CD4-positive, alpha-beta T cell (primary cell): ENCODE measurements around the gene DNAJC13. TPM values are rescaled to one million over a fixed set of nuclear protein-coding genes. Genes with fewer than 3 reads are reported as not detected.

Experiments used
- ATAC-seq: fragments of 200-7000 bp; cut with Tn5 transposase; one replicate; pipeline ENCODE4 v1.10.0; 2022; ENCODE audit warnings: mild to moderate bottlenecking; ENCODE audit not compliant: poor library complexity
- CTCF ChIA-PET: fragments of 350-600 bp; sonication (Branson Sonifier 250); formaldehyde crosslinking; loops from one replicate; lab custom pipeline; 2021; ENCODE audit warnings: antibody characterized with exemption, inconsistent platforms; lab: Charles Lee
- POLR2A ChIA-PET: fragments of 350-600 bp; sonication (Branson Sonifier 250); formaldehyde crosslinking; loops from one replicate; lab custom pipeline; 2021; ENCODE audit warnings: antibody characterized with exemption, inconsistent platforms; lab: Charles Lee
- DNase-seq, 14 experiments: peaks; one replicate each; pipeline ENCODE4 v3.0.0-alpha.2; 2013 to 2020; ENCODE audit warnings: mixed read lengths in 2 of 14
- H3K27ac ChIP-seq, 2 donors: one replicate each; pipeline versions ENCODE4 v1.5.1 to v1.7.0; 2013; ENCODE audit warnings: low read length in 2 of 2, low read depth in 1 of 2, mild to moderate bottlenecking in 1 of 2
- H3K27me3 ChIP-seq, 2 experiments: 1 replicate in 1 of 2; 2 replicates in 1 of 2; pipeline versions ENCODE4 v1.6.1 to v1.7.0; 2013; ENCODE audit warnings: low read length in 2 of 2, control low read depth in 1 of 2, mild to moderate bottlenecking in 1 of 2, moderate library complexity in 1 of 2; ENCODE audit not compliant: insufficient read depth in 2 of 2, control insufficient read depth in 1 of 2
- H3K36me3 ChIP-seq: one replicate; pipeline ENCODE4 v1.6.1; 2013; ENCODE audit warnings: low read length, control low read depth; ENCODE audit not compliant: insufficient read depth
- H3K4me1 ChIP-seq: one replicate; pipeline ENCODE4 v1.6.1; 2013; ENCODE audit warnings: low read length, control low read depth; ENCODE audit not compliant: insufficient read depth
- H3K4me3 ChIP-seq: one replicate; pipeline ENCODE4 v1.5.1; 2013; ENCODE audit warnings: mild to moderate bottlenecking, low read length, moderate library complexity
- H3K9me3 ChIP-seq, 2 experiments: 1 replicate in 1 of 2; 2 replicates in 1 of 2; pipeline versions ENCODE4 v1.6.1 to v1.7.0; 2013; ENCODE audit warnings: low read length in 2 of 2, mild to moderate bottlenecking in 2 of 2, control low read depth in 1 of 2, moderate library complexity in 1 of 2; ENCODE audit not compliant: control insufficient read depth in 1 of 2, insufficient read depth in 1 of 2
- H3K27ac Mint-ChIP-seq: one replicate; pipeline ENCODE4 v1.8.0; 2020; ENCODE audit warnings: mixed read lengths
- H3K27me3 Mint-ChIP-seq: one replicate; pipeline ENCODE4 v1.8.0; 2021; ENCODE audit warnings: mixed read lengths
- H3K36me3 Mint-ChIP-seq: one replicate; pipeline ENCODE4 v1.8.0; 2021; ENCODE audit warnings: low read depth, mixed read lengths
- H3K4me1 Mint-ChIP-seq: one replicate; pipeline ENCODE4 v1.8.0; 2021; ENCODE audit warnings: low read depth, mixed read lengths
- H3K4me3 Mint-ChIP-seq: one replicate; pipeline ENCODE4 v1.8.0; 2020; ENCODE audit warnings: mild to moderate bottlenecking, mixed read lengths
- H3K9me3 Mint-ChIP-seq: one replicate; pipeline ENCODE4 v1.8.0; 2020; ENCODE audit warnings: mixed read lengths
- intact Hi-C, 2 experiments: fragments of 100-400 bp; cut with DNase I in 1 of 2; cut with micrococcal nuclease in 1 of 2; formaldehyde crosslinking; loops; one replicate each; pipeline versions ENCODE4 v1.15.1 to v1.9.0; 2023 to 2025; cut with DNase I, micrococcal nuclease
- total RNA-seq, 174 experiments: library from RNA in 2 of 174; stranded (reverse) in 2 of 174; gene quantifications; one replicate each; pipeline ENCODE4 v1.2.3 and lab custom pipeline; 2021 to 2026
- TF ChIP-seq, protein P1 (sequence below): fragments of 200-600 bp; IDR thresholded peaks from one replicate; pipeline ENCODE4 v1.8.0; 2022; ENCODE audit warnings: antibody characterized with exemption, mild to moderate bottlenecking

Gene DNAJC13
- total RNA-seq, 2 experiments from 2014 or later = 13.5 to 14.3 TPM

DNA sequence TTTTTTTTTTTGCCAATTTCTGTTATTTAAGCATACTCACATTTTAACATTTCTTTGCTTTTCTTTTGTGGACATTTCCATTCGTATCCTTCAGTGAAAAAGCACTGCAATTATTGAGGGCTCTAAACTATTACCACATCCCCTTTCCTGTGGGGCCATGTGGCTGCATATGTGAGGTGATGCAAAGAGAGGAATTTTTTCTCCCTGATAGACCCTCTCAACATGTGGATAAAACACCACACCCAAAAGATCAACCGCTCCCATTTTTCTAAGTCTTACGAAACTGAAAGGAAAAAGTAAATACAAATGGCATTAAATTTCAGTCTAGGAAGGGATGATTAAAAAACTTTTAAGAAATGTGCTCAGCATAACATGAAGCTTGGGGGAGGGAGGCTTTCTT lies 68.8 kb downstream of the DNAJC13 start:
- CTCF ChIA-PET = no interaction called here
- TF ChIP-seq, protein P1, sequence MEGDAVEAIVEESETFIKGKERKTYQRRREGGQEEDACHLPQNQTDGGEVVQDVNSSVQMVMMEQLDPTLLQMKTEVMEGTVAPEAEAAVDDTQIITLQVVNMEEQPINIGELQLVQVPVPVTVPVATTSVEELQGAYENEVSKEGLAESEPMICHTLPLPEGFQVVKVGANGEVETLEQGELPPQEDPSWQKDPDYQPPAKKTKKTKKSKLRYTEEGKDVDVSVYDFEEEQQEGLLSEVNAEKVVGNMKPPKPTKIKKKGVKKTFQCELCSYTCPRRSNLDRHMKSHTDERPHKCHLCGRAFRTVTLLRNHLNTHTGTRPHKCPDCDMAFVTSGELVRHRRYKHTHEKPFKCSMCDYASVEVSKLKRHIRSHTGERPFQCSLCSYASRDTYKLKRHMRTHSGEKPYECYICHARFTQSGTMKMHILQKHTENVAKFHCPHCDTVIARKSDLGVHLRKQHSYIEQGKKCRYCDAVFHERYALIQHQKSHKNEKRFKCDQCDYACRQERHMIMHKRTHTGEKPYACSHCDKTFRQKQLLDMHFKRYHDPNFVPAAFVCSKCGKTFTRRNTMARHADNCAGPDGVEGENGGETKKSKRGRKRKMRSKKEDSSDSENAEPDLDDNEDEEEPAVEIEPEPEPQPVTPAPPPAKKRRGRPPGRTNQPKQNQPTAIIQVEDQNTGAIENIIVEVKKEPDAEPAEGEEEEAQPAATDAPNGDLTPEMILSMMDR = no peak
- Histone ChIP-seq H3K27ac (no peak overlapping the region), H3K4me1 (no peaks in the 10 kb centered on the region), H3K9me3 (no peaks in the 10 kb centered on the region), H3K4me3 (no peak overlapping the region), H3K27me3 (no peaks in the 10 kb centered on the region), H3K36me3 (peaks cover 80% of the 10 kb centered on the region)
- Mint-ChIP-seq H3K4me3 (no peak overlapping the region), H3K27me3 (no peaks in the 10 kb centered on the region), H3K9me3 (no peaks in the 10 kb centered on the region), H3K27ac (no peak overlapping the region), H3K4me1 (no peaks in the 10 kb centered on the region), H3K36me3 (peaks cover 85% of the 10 kb centered on the region)
- POLR2A ChIA-PET = no interaction called here
- no peak for DNase-seq
- ATAC-seq = no peak
- intact Hi-C loops = loop anchor here in 1 of 2 experiments (5.0 kb wide), 1 partner anchor 134 kb away; no protein-coding TSS in a partner anchor

DNA sequence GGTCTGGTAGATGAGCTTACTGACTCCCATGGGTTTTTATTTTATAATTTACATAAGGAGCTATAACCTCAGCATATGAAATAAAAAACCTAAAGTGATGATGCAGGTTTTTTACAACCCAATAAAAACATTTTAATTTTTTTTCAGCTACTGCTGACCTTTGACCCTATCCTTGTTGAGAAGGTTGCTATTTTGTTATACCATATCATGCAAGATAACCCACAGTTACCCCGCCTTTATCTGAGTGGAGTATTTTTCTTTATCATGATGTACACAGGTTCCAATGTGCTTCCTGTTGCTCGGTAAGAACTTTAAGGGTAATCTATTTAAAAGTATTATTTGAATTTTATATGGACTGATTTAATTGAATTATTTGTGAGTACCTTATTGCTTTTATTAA lies 70.8 kb downstream of the DNAJC13 start:
- DNase-seq (no peak), ATAC-seq (no peak)
- no peak overlapping the region for H3K27ac Mint-ChIP-seq
- intact Hi-C loops = loop anchor here in 1 of 2 experiments (5.0 kb wide), 1 partner anchor 136 kb away; no protein-coding TSS in a partner anchor
- H3K4me3 Mint-ChIP-seq = no peak overlapping the region
- H3K36me3 Mint-ChIP-seq = peaks cover 85% of the 10 kb centered on the region
- no peak overlapping the region for H3K27ac ChIP-seq
- H3K27me3 Mint-ChIP-seq = no peaks in the 10 kb centered on the region
- CTCF ChIA-PET = interaction anchor here (1.2 to 1.6 kb wide), 2 partner anchors 23 to 25 kb away, joined by 3 to 7 read pairs; no protein-coding TSS in a partner anchor
- TF ChIP-seq, protein P1 = no peak
- no peaks in the 10 kb centered on the region for H3K9me3 ChIP-seq
- no peaks in the 10 kb centered on the region for H3K9me3 Mint-ChIP-seq
- no peak overlapping the region for H3K4me3 ChIP-seq
- peaks cover 78% of the 10 kb centered on the region for H3K36me3 ChIP-seq
- POLR2A ChIA-PET = no interaction called here
- no peaks in the 10 kb centered on the region for H3K27me3 ChIP-seq
- H3K4me1 ChIP-seq = no peaks in the 10 kb centered on the region
- no peaks in the 10 kb centered on the region for H3K4me1 Mint-ChIP-seq

DNA sequence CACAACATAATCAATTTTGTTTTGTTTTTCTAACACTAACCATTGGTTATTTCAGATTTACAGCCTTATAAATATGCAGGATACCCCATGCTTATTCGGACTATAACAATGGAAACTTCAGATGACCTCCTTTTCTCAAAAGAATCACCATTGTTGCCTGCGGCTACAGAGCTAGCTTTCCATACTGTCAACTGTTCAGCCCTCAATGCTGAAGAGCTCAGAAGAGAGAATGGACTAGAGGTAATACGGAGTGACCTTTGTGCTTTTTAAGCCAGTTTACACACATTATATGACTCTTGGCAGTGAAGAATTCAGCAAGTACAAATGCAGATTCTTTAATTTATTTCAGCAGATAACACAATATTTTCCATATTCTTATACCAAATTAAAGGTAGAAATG lies 81.8 kb downstream of the DNAJC13 start:
- Mint-ChIP-seq H3K9me3 (no peaks in the 10 kb centered on the region), H3K27ac (no peak overlapping the region), H3K4me1 (no peaks in the 10 kb centered on the region), H3K4me3 (no peak overlapping the region), H3K27me3 (no peaks in the 10 kb centered on the region), H3K36me3 (peaks cover 88% of the 10 kb centered on the region)
- CTCF ChIA-PET = no interaction called here
- no peak for DNase-seq
- Histone ChIP-seq H3K4me3 (no peak overlapping the region), H3K27me3 (no peaks in the 10 kb centered on the region), H3K4me1 (no peaks in the 10 kb centered on the region), H3K36me3 (peaks cover 84% of the 10 kb centered on the region), H3K27ac (no peak overlapping the region), H3K9me3 (no peaks in the 10 kb centered on the region)
- POLR2A ChIA-PET = no interaction called here
- ATAC-seq = no peak
- TF ChIP-seq, protein P1 = no peak
- intact Hi-C loops = loop anchor here in 1 of 2 experiments (5.0 kb wide), 1 partner anchor 37 kb away; no protein-coding TSS in a partner anchor
